Dedifferentiated amniotic fluid mesenchymal stem cell (primary cell): ENCODE measurements around the gene SMC3.
A peak's percentile ranks its signal among the peaks of the same experiment; 100 is the strongest.
"Not testable (repeated sequence)": the region's sequence is repeated elsewhere in the genome, so short reads cannot be mapped to it uniquely, and the experiment has no call there.

ENCODE experiments used
- DNase-seq: peaks from one replicate; pipeline ENCODE4 v3.0.0-alpha.2; 2016; ENCODE audit errors: extremely low spot score

The SMC3 gene

DNA sequence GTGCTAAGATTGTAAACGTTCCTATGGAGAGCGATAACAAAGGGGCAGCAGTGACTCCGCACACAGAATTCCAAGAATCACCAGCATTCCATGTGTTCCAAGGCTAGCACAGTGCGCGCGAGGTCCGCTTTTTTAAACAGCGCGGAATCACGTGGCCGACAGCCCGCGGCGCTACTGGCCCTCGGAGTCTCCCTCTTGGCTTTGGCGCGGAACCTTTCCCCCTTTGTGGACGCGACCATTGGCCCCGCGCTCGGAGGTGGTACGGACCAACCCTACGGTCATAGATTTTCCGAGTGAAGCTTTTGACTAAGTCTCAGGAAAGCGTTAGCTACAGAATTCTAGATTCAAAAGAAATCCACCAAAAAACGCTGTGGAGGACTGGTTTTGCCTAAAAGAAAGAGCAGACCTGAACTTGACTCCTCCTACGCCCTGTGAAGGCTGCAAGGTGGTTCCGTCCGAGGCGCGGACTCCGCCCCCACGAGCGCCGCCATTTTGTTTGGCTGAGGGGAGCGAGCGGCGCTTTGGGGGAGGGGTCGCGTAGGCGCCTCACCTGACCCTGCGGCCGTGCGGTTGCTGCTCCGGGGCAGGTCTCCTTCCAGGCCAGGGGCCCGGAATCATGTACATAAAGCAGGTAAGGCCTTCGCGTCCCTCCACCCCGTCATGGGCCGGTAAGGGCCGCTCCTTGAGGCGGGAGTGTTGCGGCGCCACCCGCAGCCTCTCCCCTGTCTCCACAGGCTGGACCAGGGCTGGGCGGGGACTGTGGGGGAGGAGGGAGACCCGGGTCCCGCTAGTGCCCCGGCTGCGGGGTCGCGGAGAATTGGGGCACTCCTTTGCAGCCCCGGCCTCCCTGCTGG is at the start of gene SMC3:
Gene SMC3, plus strand, starts transcription at position 495 of the 854 bp plus-strand sequence. Its CDS starts 122 bp downstream, at position 617.
- DNase-seq = peak; percentile 92

DNA sequence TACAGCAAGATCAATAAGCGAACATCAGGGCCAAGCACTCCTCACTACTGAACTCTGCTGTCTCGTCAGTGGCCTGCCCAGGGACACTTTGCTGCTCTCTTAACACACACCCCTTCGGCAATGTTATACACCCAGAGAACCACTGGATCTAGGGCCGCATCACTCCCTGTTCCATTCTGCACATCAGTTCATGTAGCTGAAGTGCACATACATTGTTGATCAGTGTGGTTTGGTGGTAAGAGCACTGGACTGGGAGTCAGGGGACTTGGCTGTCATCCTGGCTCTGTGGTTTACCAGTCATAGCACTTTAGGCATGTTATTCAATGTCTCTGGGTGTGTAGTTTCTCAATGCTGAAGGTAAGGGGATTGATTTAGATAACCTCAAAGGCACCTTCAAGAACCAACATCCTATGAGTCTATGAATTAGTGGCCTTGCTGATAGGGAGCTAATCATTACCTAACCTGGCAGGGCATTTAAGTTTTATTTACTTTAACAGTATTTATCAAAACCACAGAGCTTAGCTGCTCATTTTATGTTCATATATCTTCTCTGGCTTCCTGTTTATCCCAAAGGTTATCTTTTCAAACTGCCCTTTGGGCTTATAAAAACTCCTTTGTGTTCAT is 45.0 kb upstream of the SMC3 start:
- DNase-seq = no peak

DNA sequence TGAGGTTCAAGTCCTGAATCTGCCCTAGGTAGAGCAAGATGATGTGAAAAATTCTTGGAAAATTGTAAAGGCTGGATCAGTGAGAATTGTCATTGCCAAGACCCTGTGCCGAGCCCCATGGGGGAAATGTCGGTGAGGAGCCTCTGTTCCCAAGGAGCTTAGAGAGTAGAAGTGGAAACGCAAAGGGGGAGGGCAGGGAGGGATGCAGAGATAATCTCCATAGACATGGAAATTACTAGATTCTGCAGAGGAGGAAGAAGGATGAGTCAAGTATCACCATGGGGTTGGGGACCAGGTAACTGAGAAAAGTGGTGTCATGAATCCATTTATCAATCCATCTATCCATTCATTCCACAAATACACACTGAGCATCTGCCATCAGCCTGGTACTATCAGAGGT is 43.8 kb upstream of the SMC3 start:
- no peak for DNase-seq

DNA sequence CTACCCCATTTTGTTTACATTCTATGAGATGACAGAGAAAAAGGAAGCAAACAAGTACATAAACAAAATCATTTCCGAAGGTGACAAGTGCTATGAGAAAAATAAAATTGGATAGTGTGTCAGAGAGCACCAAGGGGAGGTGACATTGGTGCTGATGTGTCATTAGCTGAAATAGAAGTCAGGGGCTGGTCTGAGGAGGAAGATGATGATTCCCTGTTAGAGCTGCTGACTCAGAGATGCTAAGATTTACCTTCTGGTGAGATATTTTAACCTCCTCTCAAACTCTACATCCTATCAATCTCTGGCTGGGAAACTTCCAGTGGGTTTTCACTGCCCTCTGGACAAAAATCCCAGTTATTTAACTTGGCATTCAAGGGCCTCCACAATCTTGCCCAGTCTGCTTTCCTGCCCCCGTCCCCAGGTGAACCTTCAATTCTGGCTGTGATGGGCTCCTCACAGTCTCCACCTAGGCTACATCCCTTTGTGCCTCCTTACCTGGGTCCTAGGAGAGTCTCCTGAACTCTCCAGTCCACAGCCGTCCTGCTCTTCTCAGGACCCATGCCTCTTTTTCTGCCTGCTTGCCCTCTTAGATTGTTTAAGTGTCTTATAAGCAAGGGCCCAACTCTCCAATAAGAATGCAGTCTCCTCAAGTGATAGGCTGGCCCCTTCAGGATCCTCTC is 43.2 kb upstream of the SMC3 start:
- no peak for DNase-seq

DNA sequence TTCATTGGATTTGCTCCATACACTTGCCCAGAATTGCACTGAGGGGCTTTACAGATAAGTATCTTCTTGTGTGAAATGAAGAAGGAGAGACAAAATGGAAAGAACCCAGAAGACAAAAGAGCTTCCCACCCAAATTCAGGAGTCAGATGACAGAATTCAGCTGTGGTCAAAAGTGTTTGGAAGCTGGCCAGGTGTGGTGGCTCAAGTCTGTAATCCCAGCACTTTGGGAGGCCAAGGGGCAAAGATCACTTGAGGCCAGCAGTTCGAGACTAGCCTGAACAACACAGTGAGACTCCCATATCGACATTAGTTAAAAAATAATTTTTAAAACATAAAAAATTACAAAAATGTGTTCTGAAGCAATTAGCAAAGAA is 42.6 kb upstream of the SMC3 start:
- no peak for DNase-seq

DNA sequence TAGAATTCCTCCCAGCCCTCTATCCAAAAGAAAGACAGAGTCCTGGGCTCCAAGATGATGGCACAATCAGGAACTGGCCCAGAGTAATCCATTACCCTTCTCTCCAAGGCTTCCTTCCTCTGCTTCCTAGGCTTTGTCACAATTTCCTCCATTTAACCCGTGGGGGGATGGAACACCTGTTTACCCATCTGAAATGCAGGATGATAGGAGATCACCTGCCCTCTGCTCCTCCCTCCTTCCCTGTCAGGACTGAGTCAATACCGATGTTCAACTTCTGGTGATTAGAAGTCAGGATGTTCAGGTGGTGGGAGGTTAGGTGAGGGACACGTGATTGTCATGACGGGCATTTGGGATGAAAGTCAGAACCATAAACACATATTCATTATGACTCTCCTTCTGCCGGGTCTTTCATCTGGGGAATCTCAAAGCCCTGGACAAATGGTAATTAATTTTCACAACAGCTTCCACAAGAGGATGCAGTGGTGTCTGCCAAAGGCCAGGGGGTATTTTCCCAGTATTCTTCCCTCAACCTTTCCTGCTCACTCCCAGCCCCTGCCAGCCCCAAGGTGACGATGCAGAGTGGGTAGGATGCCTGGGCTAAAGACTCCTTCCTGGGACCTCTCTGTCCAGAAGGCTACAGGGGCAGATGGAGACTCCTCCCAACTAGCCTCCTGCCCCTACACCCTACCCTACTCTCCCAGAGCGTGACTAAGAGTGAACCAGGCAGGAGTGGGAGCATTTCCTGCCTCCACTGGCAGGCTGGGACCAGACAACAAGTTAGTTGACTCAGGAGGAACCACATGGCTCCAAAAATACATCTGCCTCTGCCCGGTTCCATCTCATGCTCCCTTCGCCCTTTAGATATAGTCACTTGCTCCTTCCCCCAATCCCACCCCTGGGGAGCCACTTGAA is 41.9 kb upstream of the SMC3 start:
- DNase-seq = no peak

DNA sequence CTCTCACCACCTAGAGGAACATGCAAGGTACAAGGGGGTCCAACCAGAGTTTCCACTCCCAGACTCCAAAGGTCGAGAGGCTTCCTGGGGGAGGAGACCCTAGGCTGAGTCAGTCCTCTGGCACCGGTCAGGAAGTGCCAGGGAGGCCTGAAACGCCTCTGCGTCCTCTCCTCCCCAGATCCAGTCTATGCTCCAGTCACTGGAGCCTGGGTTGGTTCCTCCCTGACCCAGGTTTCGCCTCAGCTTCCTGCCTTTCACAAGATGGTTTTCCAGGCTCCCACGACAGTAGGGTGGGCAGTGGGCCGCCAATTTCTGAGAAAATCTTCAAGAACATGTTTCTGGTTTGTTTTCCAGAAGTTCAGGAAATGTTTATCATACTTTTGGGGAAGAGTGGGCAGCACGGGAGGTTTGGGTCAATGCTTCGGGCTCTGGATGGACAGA is 39.7 kb upstream of the SMC3 start:
- no peak for DNase-seq

DNA sequence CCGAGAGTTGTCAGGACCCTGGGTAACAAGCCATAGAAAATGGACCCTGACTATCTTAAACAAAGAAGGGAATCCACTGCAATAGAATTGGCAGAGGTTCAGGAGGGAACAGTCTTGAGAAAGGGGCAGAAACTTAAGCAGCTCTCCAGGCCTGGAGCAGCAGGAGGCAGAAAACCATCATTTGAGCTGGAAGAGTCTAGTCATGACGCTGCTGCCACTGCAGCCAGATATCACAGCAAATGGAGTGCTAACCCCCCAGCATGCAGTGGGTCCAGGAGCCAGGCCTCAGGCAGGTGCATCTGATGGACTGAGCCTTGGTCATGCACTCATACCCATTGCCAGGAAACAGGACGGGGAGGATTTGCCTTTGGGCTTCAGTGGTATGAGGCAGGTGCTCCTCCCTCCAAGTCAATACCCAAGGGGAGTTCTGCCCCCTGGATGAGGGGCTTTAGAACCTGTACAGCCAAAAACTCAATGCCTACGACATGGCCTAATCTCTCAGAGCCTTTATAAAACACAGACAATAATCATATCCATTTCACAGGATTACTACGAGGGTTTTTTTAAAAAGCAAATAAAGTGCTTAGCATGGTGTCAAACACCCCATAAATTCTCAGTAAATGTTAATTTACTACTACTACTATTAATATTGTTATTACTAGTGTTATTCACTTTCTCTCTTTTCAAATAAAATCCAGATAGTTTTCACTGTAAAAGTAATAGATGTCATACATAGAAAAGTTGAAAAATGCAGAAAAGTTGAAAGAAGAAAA is 39.1 kb upstream of the SMC3 start:
- DNase-seq = no peak

DNA sequence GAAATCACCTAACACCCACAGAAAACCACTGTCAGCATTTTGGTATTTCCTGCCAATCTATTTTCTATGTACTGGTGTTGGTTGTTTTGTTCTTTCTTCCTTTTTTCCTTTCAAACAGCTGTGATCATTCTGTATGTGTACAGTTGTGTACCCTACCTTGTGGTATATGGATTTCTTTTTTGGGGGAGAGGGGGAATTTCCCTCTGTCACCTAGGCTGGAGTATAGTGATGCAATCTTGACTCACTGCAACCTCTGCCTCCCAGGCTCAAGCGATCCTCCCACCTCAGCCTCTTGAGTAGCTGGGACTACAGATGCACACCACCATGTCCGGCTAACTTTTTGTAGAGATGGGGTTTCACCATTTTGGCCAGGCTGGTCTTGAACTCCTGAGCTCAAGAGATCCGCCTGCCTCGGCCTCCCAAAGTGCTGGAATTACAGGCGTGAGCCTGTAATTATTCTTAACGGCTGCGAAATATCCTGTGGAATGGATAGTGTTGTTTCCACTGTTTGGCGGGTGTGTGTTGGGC is 38.4 kb upstream of the SMC3 start:
- not testable (repeated sequence) for DNase-seq

DNA sequence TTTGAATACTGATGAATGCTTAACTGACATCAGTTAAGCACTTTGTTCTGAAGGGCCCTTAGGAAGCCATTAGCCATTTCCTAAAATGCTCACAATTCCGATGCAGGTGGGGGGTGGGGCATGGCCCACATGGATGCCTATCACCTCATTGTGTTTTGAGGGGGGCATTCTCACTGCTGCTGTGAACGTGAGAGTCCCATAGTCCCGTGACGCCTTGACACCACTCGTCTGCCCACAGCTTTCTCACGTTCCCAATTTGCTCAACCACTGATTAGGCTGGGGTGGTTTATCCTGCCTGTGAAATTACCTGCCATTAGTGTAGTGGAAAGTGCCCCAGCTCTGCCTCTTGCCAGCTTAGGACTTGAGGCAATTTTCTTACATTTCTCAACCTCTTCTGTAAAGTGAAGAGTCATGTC is 37.9 kb upstream of the SMC3 start:
- no peak for DNase-seq

DNA sequence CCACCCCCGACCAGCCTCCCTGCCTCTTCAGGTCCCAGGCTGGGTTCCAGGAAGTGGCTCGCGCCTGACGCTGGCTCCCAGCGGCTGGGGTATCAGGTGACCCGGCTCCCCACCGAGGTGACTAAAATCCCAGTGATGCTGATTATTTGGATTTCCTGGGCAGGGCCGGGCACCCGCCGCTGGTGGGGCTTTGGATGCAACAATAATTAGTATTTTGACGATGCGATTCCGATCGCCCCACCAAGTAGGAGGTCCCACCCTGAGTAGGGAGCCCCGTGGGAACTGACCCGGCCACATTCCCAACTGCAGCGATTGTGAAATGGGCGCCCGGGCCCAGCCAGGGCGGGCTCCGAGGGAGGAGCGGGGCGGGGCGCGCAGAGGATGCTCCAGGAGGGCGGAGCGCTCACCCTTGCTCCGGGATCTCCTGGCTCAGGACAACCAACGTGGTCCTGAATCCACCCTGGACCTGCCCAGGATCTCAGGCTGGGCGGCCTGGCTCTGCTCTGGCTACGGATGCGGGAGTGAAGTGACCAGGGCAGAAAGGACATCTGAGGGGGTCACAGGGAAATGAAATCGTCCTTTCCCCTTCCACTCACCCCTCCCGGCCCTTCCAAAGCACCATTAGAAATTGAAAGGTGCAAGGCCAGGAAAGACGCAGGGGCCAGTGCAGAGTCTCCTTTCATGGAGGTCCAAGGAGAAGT is 37.2 kb upstream of the SMC3 start:
- no peak for DNase-seq

DNA sequence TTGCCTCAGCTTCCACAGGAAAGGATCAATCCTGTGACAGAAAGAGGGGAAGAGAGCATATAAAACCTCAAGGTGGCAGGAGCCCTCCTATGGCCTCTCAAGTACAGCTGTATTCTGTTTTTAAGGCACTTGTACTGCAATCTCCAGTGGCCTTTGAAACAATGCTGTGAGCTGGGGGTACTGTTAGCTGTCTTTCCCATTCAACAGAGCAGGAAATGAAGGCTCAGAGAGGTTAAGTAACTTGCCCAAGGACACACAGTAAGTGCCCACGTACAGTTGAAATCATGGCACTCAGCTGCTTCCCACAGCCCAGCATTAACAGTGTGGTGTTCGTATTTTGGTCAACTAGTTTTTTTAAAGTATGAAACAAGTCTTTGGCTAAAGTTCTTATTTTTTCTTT is 35.8 kb upstream of the SMC3 start:
- no peak for DNase-seq

DNA sequence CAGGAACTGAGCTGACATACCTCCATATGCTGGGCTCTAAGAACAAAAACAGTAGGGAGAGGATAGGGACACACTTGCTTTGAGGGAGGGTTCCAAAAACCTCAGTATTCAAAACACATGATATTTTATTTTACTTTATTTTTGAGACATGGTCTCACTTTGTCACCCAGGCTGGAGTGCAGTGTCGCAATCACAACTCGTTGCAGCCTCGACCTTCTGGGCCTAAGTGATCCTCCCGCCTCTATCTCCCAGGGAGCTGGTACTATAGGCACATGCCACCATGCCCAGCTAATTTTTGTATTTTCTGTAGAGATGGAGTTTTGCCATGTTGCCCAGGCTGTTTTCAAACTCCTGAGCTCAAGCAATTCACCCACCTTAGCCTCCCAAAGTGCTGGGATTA is 34.9 kb upstream of the SMC3 start:
- not testable (repeated sequence) for DNase-seq

DNA sequence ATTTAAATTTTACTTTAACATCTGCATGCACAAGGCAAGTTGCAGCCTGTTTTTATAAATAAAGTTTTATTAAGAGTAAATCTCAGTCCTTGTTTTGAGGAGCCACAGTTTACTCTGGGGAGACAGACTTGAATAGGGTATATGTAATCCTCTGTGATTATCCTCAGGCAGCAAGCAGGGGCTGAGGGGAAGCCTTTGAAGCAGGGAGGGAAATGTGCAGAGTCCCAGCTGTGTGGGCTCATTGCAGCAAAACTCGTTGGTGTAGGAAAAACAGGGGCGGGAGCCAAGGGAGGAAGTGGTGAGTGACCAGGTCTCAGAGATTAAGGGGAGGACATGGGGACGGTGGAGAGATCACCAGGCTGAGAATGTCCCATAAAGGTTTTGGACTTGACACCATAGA is 34.3 kb upstream of the SMC3 start:
- DNase-seq = no peak

DNA sequence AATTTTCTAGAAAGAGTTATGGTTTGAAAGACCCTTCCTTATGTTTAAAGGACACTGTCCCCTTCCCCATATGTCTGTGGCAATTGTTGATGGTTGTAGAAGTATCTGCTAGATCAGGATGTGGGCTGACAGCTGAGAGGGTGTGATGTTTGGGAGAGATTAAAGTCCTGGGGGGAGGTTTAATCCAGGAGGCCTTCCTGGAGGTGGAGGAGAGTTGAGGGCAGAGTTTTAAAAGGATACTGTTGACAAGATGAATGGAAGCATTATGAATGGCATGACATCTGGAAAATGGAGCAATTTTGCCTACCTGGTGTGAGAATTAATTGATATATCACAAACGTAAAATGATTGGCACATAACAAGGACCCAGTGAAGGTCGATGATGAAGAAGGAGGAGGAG is 32.9 kb upstream of the SMC3 start:
- no peak for DNase-seq

DNA sequence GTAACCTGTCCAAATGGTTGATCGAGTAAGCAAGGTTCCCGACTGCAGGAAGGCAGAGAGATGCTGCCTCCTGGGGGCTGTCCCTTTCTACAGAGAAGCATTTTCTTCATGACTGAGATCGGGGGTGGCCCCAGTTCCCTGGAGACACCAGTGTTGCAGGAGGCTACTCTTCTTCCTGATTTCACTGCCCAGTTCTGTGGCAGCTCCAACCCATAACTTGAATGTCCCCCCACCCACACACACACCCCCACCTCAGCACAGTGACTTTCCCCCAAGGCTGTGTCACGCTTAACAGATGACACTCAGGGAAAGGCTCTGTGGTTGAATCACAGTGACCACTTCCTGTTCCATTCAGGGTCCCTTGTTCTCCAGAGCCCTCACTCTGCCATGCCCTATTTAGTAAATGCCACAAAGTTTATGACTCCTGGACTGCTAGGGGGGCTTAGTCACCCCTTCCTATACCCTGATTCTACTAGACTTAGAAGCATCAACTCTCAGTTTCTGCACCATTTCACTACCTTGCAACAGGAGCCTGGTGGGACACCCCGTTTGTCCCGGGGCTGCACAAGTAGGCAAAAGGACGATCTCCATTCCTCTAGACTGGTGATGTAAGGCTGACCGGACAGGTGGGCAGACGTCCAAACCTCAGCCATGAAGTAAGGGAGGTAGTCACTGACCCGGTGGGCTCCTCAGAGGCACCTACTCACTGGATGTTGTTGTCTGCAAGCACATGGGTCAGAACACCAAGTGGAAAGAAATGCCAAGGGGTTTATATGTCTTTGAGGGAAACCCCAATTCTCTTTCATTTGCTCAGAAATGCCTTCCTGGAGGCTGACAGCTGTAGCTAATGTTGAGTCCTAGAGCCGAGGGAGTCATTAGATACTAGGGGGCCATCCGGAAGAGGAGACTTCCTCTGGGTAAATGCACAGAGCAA is 31.3 kb upstream of the SMC3 start:
- DNase-seq = no peak

DNA sequence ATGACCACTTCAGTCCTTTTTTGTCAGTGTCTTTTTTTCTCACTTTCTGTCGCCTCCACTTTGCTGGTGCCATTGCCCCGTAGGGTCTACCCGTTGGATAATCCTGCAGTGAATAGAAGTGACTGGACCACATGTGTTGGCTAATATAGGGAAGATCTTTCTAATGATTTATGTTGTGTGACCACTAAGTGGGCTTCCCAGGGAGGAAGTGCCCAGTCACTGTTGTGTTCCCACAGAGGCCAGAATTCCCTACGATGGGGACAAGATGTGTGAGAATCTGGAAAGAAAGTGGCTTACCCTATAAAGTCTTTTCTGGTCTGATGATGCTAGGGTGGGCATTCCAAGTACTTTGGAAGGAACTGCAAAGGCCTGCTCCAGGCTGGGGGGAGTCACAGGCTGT is 28.4 kb upstream of the SMC3 start:
- no peak for DNase-seq

DNA sequence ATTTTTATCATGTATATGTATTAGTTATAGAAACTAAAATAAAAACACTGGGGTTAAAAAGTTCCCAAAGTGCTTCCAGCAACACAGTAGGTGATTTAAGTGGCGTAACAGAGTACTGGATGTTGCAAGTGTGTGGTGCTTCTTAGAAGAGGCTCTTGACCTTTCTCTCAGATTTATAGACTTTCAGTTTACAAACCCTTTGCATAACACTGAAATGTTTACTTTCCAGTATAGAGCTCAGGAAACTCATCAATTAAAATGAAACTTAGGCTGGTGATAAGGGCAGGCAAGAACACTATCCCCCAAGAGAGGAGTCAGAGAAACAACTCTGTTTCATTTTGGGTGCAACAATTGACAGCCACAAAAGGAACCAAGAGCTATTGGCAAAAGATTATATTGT is 27.5 kb upstream of the SMC3 start:
- no peak for DNase-seq

DNA sequence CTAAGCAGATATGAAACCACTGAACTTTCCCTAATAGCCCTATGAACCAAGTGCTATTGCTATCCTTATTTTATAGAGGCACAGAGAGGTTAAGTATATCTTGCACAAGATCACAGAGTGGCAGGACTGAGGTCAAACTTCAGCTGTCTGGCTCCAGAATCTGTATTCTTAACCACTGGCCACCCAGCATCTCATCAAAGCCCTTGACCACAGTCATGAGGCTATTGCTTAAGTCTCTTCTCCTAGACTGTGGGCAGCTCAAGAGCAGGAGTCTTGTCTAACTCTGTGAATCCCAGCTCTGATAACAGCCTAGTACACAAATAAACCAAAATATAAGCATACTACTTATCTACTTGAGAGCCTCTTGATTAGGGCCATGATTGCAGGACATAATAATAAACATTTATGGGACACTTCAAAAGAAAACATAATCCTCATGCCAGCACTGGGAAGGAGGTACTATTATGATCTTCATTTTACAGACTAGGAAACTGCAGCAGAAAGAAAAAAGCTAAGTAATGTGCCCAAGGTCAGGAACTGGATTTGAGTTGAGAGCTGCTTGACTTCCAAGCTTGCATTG is 22.4 kb upstream of the SMC3 start:
- DNase-seq = no peak
